B cell (primary cell): ENCODE measurements around the gene LAMB1.

Experiments used
- CTCF ChIP-seq: fragments of 200-600 bp; IDR thresholded peaks from one replicate; pipeline ENCODE4 v1.8.0; 2022; ENCODE audit warnings: antibody characterized with exemption, mild to moderate bottlenecking
- EZH2 ChIP-seq: IDR thresholded peaks from 2 replicates; pipeline ENCODE4 v1.6.1; 2012; ENCODE audit warnings: borderline replicate concordance, low read depth, mild to moderate bottlenecking, moderate library complexity, low read length; ENCODE audit not compliant: insufficient read depth, poor library complexity, severe bottlenecking

GRCh38 chr7:107945332-107945731, 57.6 kb downstream of the LAMB1 start:
- TF ChIP-seq CTCF (no peak), EZH2 (no peak)
